ENCODE measurements around the gene CAMTA2. TPM values are rescaled to one million over a fixed set of nuclear protein-coding genes. Genes with fewer than 3 reads are reported as not detected.

The CAMTA2 gene
- total RNA-seq, 2 donors from 2014 or later, result 17.1 to 48.8 TPM

- peaks cover 25% of the 10 kb centered on the region for H3K4me1 ChIP-seq
- TF ChIP-seq CTCF (IDR thresholded peaks at IDR 0.05), result no peak
- no peak for TF ChIP-seq POLR2A (IDR thresholded peaks at IDR 0.05)
- H3K4me3 ChIP-seq, result peak overlapping the region; percentile 78 to 92
- no peak for DNase-seq
- no peaks in the 10 kb centered on the region for H3K9me3 ChIP-seq
- peaks cover 0 to 13% of the 10 kb centered on the region in 2 donors for H3K36me3 ChIP-seq (replicated peaks in 1 of 2; ENCODE audit: insufficient read depth in 1 of 2, low read depth in 2 of 2)
- 0% methylated on average over 7 to 16 of the region's 16 CpGs for WGBS, 2 donors
- H3K27me3 ChIP-seq, result no peaks in the 10 kb centered on the region
- intact Hi-C loops (cut with DNase I), result no loop called here
- ATAC-seq, result no peak
- peak overlapping the region; percentile 82 to 94 (median 91) for H3K27ac ChIP-seq
Observed at GRCh38 chr17:4939546-4939795, 48.0 kb downstream of the CAMTA2 start.

GRCh38 chr17:4938688-4939545 is 48.6 kb downstream of the CAMTA2 start:
- Histone ChIP-seq H3K4me3 (peak overlapping the region; percentile 78 to 92), H3K4me1 (peaks cover 30% of the 10 kb centered on the region), H3K9me3 (no peaks in the 10 kb centered on the region), H3K36me3 (replicated peaks in 1 of 2; ENCODE audit: insufficient read depth in 1 of 2, low read depth in 2 of 2) (peaks cover 0 to 13% of the 10 kb centered on the region in 2 donors), H3K27ac (peak overlapping the region; percentile 82 to 94 (median 91)), H3K27me3 (no peaks in the 10 kb centered on the region)
- TF ChIP-seq POLR2A (IDR thresholded peaks at IDR 0.05), result no peak
- no peak for TF ChIP-seq CTCF (IDR thresholded peaks at IDR 0.05)
- ATAC-seq (no peak), DNase-seq (no peak)
- 47 to 51% methylated on average over 9 to 18 of the region's 19 CpGs for WGBS, 2 donors
- intact Hi-C loops (cut with DNase I), result no loop called here

GRCh38 chr17:4938069-4938491 is 49.4 kb downstream of the CAMTA2 start:
- DNase-seq (no peak), ATAC-seq (no peak)
- WGBS, 2 donors, result 85 to 93% methylated on average over 4 to 11 of the region's 11 CpGs
- Histone ChIP-seq H3K27me3 (no peaks in the 10 kb centered on the region), H3K4me3 (no peak overlapping the region), H3K4me1 (peaks cover 30% of the 10 kb centered on the region), H3K36me3 (replicated peaks in 1 of 2; ENCODE audit: insufficient read depth in 1 of 2, low read depth in 2 of 2) (peaks cover 0 to 11% of the 10 kb centered on the region in 2 donors), H3K9me3 (no peaks in the 10 kb centered on the region), H3K27ac (no peak overlapping the region)
- intact Hi-C loops (cut with DNase I), result no loop called here
- TF ChIP-seq POLR2A (IDR thresholded peaks at IDR 0.05), result no peak
- no peak for TF ChIP-seq CTCF (IDR thresholded peaks at IDR 0.05)

- WGBS, 2 donors, result 90 to 94% methylated on average over 16 of the region's 16 CpGs
Observed at GRCh38 chr17:4937553-4937952, 49.9 kb downstream of the CAMTA2 start.

More at GRCh38 chr17:4937553-4937952, 49.9 kb downstream of the CAMTA2 start:
- no peak for ATAC-seq
- peaks cover 30% of the 10 kb centered on the region for H3K4me1 ChIP-seq
- TF ChIP-seq CTCF (IDR thresholded peaks at IDR 0.05) (no peak), POLR2A (IDR thresholded peaks at IDR 0.05) (no peak)
- H3K27ac ChIP-seq, result no peak overlapping the region
- intact Hi-C loops (cut with DNase I), result no loop called here
- H3K4me3 ChIP-seq, result no peak overlapping the region
- no peaks in the 10 kb centered on the region for H3K27me3 ChIP-seq
- peaks cover 0 to 9% of the 10 kb centered on the region in 2 donors for H3K36me3 ChIP-seq (replicated peaks in 1 of 2; ENCODE audit: insufficient read depth in 1 of 2, low read depth in 2 of 2)
- DNase-seq, result no peak
- H3K9me3 ChIP-seq, result no peaks in the 10 kb centered on the region

Measured in body of pancreas (tissue), 4 donors.